GM12892 (cell line): ENCODE results near the gene LBX2. TPM values are rescaled to one million over a fixed set of nuclear protein-coding genes. Genes with fewer than 3 reads are reported as not detected.

ENCODE experiments used
- DNase-seq: peaks from one replicate; pipeline ENCODE4 v3.0.0; 2011; ENCODE audit not compliant: insufficient read length
- FAIRE-seq: peaks from 2 replicates; lab custom pipeline; 2011; peaks lifted over from hg19 to GRCh38; lab: Jason Lieb, UNC
- POLR2A ChIP-seq: IDR thresholded peaks from 2 replicates; pipeline ENCODE4 v1.6.1; 2011; ENCODE audit warnings: low read depth, low read length, control low read depth
- POLR2AphosphoS5 ChIP-seq: IDR thresholded peaks from 2 replicates; pipeline ENCODE4 v1.6.1; 2011; ENCODE audit warnings: low read depth, low read length, control low read depth
- TAF1 ChIP-seq: IDR thresholded peaks from 2 replicates; pipeline ENCODE4 v1.6.1; 2011; ENCODE audit warnings: low read depth, mild to moderate bottlenecking, control low read depth, low read length, borderline replicate concordance
- polyA plus RNA-seq: library from polyadenylated mRNA; unstranded; fragments of >200 nt; gene quantifications from one replicate; pipeline ENCODE4 v1.2.1, GENCODE V29; 2012; ENCODE audit warnings: missing spikeins, inconsistent platforms; ENCODE audit not compliant: missing spikeins

The LBX2 gene
- polyA plus RNA-seq = 0.55 TPM

GRCh38 chr2:74499267-74499939 lies at the start of gene LBX2:
TSS of gene LBX2 (minus strand) at chr2:74499603. CDS start at chr2:74499537, 66 bp downstream.
- FAIRE-seq (no peak), DNase-seq (no peak)

GRCh38 chr2:74548285-74548899 lies 49.0 kb upstream of the LBX2 start:
- DNase-seq (no peak), FAIRE-seq (no peak)

More at GRCh38 chr2:74499267-74499939, at the start of gene LBX2:
- no peak for TF ChIP-seq POLR2A
- TF ChIP-seq TAF1 = no peak
- TF ChIP-seq POLR2AphosphoS5 = no peak

GRCh38 chr2:74546004-74546403 lies 46.6 kb upstream of the LBX2 start:
- FAIRE-seq (no peak), DNase-seq (no peak)
- TF ChIP-seq TAF1 (no peak), POLR2A (no peak), POLR2AphosphoS5 (no peak)

More at GRCh38 chr2:74548285-74548899, 49.0 kb upstream of the LBX2 start:
- no peak for TF ChIP-seq POLR2AphosphoS5
- no peak for TF ChIP-seq TAF1
- TF ChIP-seq POLR2A = no peak

- FAIRE-seq = no peak
- DNase-seq = no peak
- no peak for TF ChIP-seq POLR2AphosphoS5
- TF ChIP-seq POLR2A = no peak
- no peak for TF ChIP-seq TAF1
Measured at GRCh38 chr2:74544634-74545033, 45.2 kb upstream of the LBX2 start.

GRCh38 chr2:74542978-74543377 lies 43.6 kb upstream of the LBX2 start:
- no peak for TF ChIP-seq POLR2AphosphoS5
- no peak for TF ChIP-seq TAF1
- TF ChIP-seq POLR2A = no peak
- DNase-seq (no peak), FAIRE-seq (no peak)

GRCh38 chr2:74540291-74540690 lies 40.9 kb upstream of the LBX2 start:
- TF ChIP-seq TAF1 (no peak), POLR2A (no peak), POLR2AphosphoS5 (0 out of 2 replicates have a peak, but pooled peaks have one; percentile 2)
- FAIRE-seq (no peak), DNase-seq (no peak)

GRCh38 chr2:74538881-74539339 lies 39.5 kb upstream of the LBX2 start:
- TF ChIP-seq POLR2AphosphoS5 (0 out of 2 replicates have a peak, but pooled peaks have one; percentile 12), TAF1 (no peak)
- FAIRE-seq (peak; percentile 9), DNase-seq (no peak)

- peak; percentile 27 for FAIRE-seq
- TF ChIP-seq POLR2A (no peak; the same call in 1 of the 2 replicates), TAF1 (no peak), POLR2AphosphoS5 (no peak)
- DNase-seq = no peak
Measured at GRCh38 chr2:74537140-74537539, 37.7 kb upstream of the LBX2 start.

GRCh38 chr2:74536166-74536950 lies 37.0 kb upstream of the LBX2 start:
- no peak for FAIRE-seq
- no peak for DNase-seq

GRCh38 chr2:74535440-74535965 lies 36.1 kb upstream of the LBX2 start:
- DNase-seq (no peak), FAIRE-seq (no peak)
- TF ChIP-seq POLR2AphosphoS5 = no peak
- no peak for TF ChIP-seq POLR2A
- TF ChIP-seq TAF1 = no peak

More at GRCh38 chr2:74536166-74536950, 37.0 kb upstream of the LBX2 start:
- TF ChIP-seq POLR2A (no peak), POLR2AphosphoS5 (no peak), TAF1 (no peak)

- TF ChIP-seq POLR2A (0 out of 2 replicates have a peak, but pooled peaks have one; percentile 12), POLR2AphosphoS5 (peak; percentile 44), TAF1 (no peak)
- no peak for DNase-seq
- FAIRE-seq = no peak
Measured at GRCh38 chr2:74534411-74534810, 35.0 kb upstream of the LBX2 start.
